Endothelial cell of umbilical vein (primary cell): ENCODE data around the gene TCF25. TPM values are rescaled to one million over a fixed set of nuclear protein-coding genes. Genes with fewer than 3 reads are reported as not detected.

ENCODE experiments used
- BruUV-seq: library from RNA; stranded (reverse); fragments of 400-500 nt; replicated peaks from 2 replicates; lab custom pipeline; 2021; lab: Mats Ljungman, UMichigan
- CTCF ChIA-PET: fragments of 300-600, 350-600 bp; sonication (Branson Sonifier 250); formaldehyde crosslinking; loops from one replicate; lab custom pipeline; 2021; ENCODE audit warnings: antibody characterized with exemption, inconsistent platforms; lab: Charles Lee
- POLR2A ChIA-PET: fragments of 300-600, 350-600 bp; sonication (Branson Sonifier 250); formaldehyde crosslinking; loops from one replicate; lab custom pipeline; 2021; ENCODE audit warnings: antibody characterized with exemption, inconsistent platforms; lab: Charles Lee
- DNase-seq: peaks from one replicate; pipeline ENCODE4 v3.0.0-alpha.2; 2011; ENCODE audit warnings: low read depth, low spot score
- FAIRE-seq: peaks from 2 replicates; lab custom pipeline; 2011; peaks lifted over from hg19 to GRCh38; lab: Jason Lieb, UNC
- H2AFZ ChIP-seq: 2 replicates; pipeline ENCODE4 v1.6.0; 2012; ENCODE audit warnings: low read depth, low read length, control low read depth, inconsistent platforms
- H3K27ac ChIP-seq: 2 replicates; pipeline ENCODE4 v1.5.1; 2011; ENCODE audit warnings: low read depth, mild to moderate bottlenecking, control low read depth, low read length, moderate library complexity; ENCODE audit not compliant: insufficient read depth
- H3K27me3 ChIP-seq, 2 experiments: 2 replicates each; pipeline versions ENCODE4 v1.6.0 to v1.6.1; 2011; ENCODE audit warnings: low read length in 2 of 2, mixed read lengths in 1 of 2; ENCODE audit not compliant: control insufficient read depth in 2 of 2, insufficient read depth in 2 of 2
- H3K36me3 ChIP-seq, 2 experiments: 2 replicates in 1 of 2; 3 replicates in 1 of 2; pipeline ENCODE4 v1.5.1; 2011; ENCODE audit warnings: low read length in 2 of 2, mild to moderate bottlenecking in 1 of 2, moderate library complexity in 1 of 2; ENCODE audit not compliant: control insufficient read depth in 2 of 2, insufficient read depth in 2 of 2; ENCODE audit errors: extremely low read depth in 1 of 2
- H3K4me1 ChIP-seq: 3 replicates; pipeline ENCODE4 v1.5.1; 2011; ENCODE audit warnings: mild to moderate bottlenecking, low read length; ENCODE audit not compliant: control insufficient read depth, insufficient read depth; ENCODE audit errors: extremely low read depth
- H3K4me2 ChIP-seq: 2 replicates; pipeline ENCODE4 v1.6.1; 2011; ENCODE audit warnings: low read length, control low read depth, mixed read lengths; ENCODE audit not compliant: insufficient read depth
- H3K4me3 ChIP-seq, 3 experiments: fragments of 200-600 bp in 1 of 3; sonication (generic), shearing (Covaris generic) in 1 of 3; replicated peaks in 1 of 3; 2 replicates each; pipeline ENCODE4 v1.5.1; 2011 to 2016; ENCODE audit warnings: control low read depth in 3 of 3, low read length in 3 of 3, mild to moderate bottlenecking in 2 of 3, inconsistent platforms in 1 of 3, low read depth in 1 of 3, moderate library complexity in 1 of 3; ENCODE audit not compliant: insufficient read depth in 1 of 3
- H3K79me2 ChIP-seq: 2 replicates; pipeline ENCODE4 v1.6.0; 2012; ENCODE audit warnings: low read length, inconsistent platforms; ENCODE audit not compliant: control insufficient read depth, insufficient read depth
- H3K9ac ChIP-seq: replicated peaks from 2 replicates; pipeline ENCODE3; 2011; ENCODE audit warnings: low read length, control low read depth; ENCODE audit not compliant: insufficient read depth; ENCODE audit errors: extremely low read depth
- H3K9me1 ChIP-seq: replicated peaks from 3 replicates; pipeline ENCODE4 v1.6.0; 2011; ENCODE audit warnings: mild to moderate bottlenecking, low read length; ENCODE audit not compliant: control insufficient read depth, insufficient read depth; ENCODE audit errors: extremely low read depth
- H3K9me3 ChIP-seq: replicated peaks from 2 replicates; pipeline ENCODE4 v1.5.1; 2012; ENCODE audit warnings: low read length, inconsistent platforms; ENCODE audit not compliant: control insufficient read depth, insufficient read depth
- H4K20me1 ChIP-seq: replicated peaks from 2 replicates; pipeline ENCODE3; 2011; ENCODE audit warnings: mild to moderate bottlenecking, low read length; ENCODE audit not compliant: control insufficient read depth, insufficient read depth; ENCODE audit errors: extremely low read depth
- EZH2 ChIP-seq: IDR thresholded peaks from 2 replicates; pipeline ENCODE4 v1.6.1; 2012; ENCODE audit warnings: borderline replicate concordance, low read depth, mild to moderate bottlenecking, moderate library complexity, low read length, inconsistent platforms; ENCODE audit not compliant: severe bottlenecking
- FOS ChIP-seq: IDR thresholded peaks from 2 replicates; pipeline ENCODE4 v1.6.1; 2011; ENCODE audit warnings: mild to moderate bottlenecking, low read length, moderate library complexity, borderline replicate concordance; ENCODE audit not compliant: insufficient read depth
- GATA2 ChIP-seq: IDR thresholded peaks from 2 replicates; pipeline ENCODE4 v1.7.0; 2011; ENCODE audit warnings: low read depth, mild to moderate bottlenecking, moderate library complexity, mixed read lengths, low read length; ENCODE audit not compliant: insufficient read length, insufficient read depth
- JUN ChIP-seq: IDR thresholded peaks from 2 replicates; pipeline ENCODE4 v1.6.1; 2011; ENCODE audit warnings: borderline replicate concordance, low read depth; ENCODE audit not compliant: insufficient read length, insufficient read depth
- MYC ChIP-seq: IDR thresholded peaks from one replicate; pipeline ENCODE4 v1.6.1; 2011; ENCODE audit warnings: mild to moderate bottlenecking, low read depth, low read length
- POLR2A ChIP-seq: IDR thresholded peaks from 2 replicates; pipeline ENCODE4 v1.6.1; 2012; ENCODE audit warnings: low read depth, mild to moderate bottlenecking, control low read depth, low read length
- POLR2AphosphoS5 ChIP-seq: IDR thresholded peaks from 2 replicates; pipeline ENCODE4 v1.6.1; 2012; ENCODE audit warnings: low read depth, mild to moderate bottlenecking, control low read depth, low read length, moderate library complexity; ENCODE audit not compliant: insufficient read depth
- dilution Hi-C: fragments of 300-500 bp; cut with MboI; formaldehyde crosslinking; loops from one replicate; pipeline ENCODE4 v1.15.0; 2019; ENCODE audit warnings: low sequenced_read_pairs; ENCODE audit not compliant: extremely low pct_ligation_motif_present
- intact Hi-C: fragments of 100-400 bp; cut with micrococcal nuclease; formaldehyde crosslinking; loops from one replicate; pipeline ENCODE4 v1.10.0; 2022
- polyA plus RNA-seq, 4 experiments: library from polyadenylated mRNA; depleted of rRNA in 3 of 4; stranded (reverse) in 3 of 4; unstranded in 1 of 4; fragments of >200 nt; gene quantifications; 2 replicates each; pipeline versions ENCODE4 v1.2.1 to v1.2.3, GENCODE V29; 2011 to 2012; ENCODE audit warnings: missing spikeins in 1 of 4
- total RNA-seq: library from RNA; stranded (reverse); gene quantifications from 2 replicates; pipeline ENCODE4 v1.2.3, GENCODE V29; 2021
- TF ChIP-seq, protein P1 (sequence below): IDR thresholded peaks from 2 replicates; pipeline ENCODE4 v1.6.1; 2011; ENCODE audit not compliant: insufficient read depth, insufficient read length
- TF ChIP-seq, protein P2 (sequence below), 2 donors: IDR thresholded peaks; 1 replicate in 1 of 2; 2 replicates in 1 of 2; pipeline ENCODE4 v1.5.1; 2011; ENCODE audit warnings: low read length in 2 of 2, mild to moderate bottlenecking in 2 of 2, moderate library complexity in 2 of 2, control low read depth in 1 of 2, inconsistent platforms in 1 of 2, low read depth in 1 of 2; ENCODE audit not compliant: insufficient read depth in 1 of 2; ENCODE audit errors: extremely low read depth in 1 of 2

Gene TCF25
- total and polyA plus RNA-seq, 2 donors (not counting 3 experiments of a cell fraction or from before 2014, with no cell fraction given), result 193 to 234 TPM

DNA sequence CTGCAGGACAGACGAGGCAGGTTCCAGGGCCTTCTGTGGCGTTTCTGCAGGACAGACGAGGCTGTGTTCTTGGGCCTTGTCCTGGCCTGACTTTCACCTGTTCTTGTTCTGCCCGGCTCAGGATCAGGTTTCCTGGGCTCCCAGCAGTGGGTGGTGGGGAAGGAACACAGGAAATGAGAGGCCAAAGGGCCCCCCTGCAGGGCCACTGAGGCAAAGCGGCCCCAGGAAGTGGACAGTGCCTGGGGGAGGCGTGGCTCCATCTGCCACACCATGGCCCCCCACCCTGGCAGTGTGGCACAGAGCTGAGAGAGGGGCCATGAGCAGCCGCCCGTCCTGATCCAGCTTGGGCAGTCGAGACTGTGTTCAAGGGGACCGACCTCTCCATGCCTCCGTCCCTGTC, 24.4 kb upstream of the TCF25 start:
- ChIA-PET CTCF (no interaction called here), POLR2A (no interaction called here)
- Histone ChIP-seq H4K20me1 (no peaks in the 10 kb centered on the region), H3K4me2 (no peak overlapping the region), H3K36me3 (no peaks in the 10 kb centered on the region), H3K9ac (no peak overlapping the region), H3K4me3 (no peak overlapping the region), H3K4me1 (no peaks in the 10 kb centered on the region), H3K27me3 (no peaks in the 10 kb centered on the region), H3K9me3 (no peaks in the 10 kb centered on the region), H3K9me1 (no peaks in the 10 kb centered on the region), H2AFZ (no peak overlapping the region), H3K79me2 (no peaks in the 10 kb centered on the region), H3K27ac (no peak overlapping the region)
- dilution Hi-C loops (no loop called here), intact Hi-C loops (no loop called here)
- DNase-seq, result no peak
- no peak for TF ChIP-seq FOS
- TF ChIP-seq POLR2AphosphoS5, result no peak
- TF ChIP-seq MYC, result no peak
- no peak for TF ChIP-seq POLR2A
- TF ChIP-seq, protein P1, sequence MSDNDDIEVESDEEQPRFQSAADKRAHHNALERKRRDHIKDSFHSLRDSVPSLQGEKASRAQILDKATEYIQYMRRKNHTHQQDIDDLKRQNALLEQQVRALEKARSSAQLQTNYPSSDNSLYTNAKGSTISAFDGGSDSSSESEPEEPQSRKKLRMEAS, result no peak
- TF ChIP-seq EZH2, result no peak
- no peak for TF ChIP-seq GATA2
- no peak for TF ChIP-seq JUN
- TF ChIP-seq, protein P2, sequence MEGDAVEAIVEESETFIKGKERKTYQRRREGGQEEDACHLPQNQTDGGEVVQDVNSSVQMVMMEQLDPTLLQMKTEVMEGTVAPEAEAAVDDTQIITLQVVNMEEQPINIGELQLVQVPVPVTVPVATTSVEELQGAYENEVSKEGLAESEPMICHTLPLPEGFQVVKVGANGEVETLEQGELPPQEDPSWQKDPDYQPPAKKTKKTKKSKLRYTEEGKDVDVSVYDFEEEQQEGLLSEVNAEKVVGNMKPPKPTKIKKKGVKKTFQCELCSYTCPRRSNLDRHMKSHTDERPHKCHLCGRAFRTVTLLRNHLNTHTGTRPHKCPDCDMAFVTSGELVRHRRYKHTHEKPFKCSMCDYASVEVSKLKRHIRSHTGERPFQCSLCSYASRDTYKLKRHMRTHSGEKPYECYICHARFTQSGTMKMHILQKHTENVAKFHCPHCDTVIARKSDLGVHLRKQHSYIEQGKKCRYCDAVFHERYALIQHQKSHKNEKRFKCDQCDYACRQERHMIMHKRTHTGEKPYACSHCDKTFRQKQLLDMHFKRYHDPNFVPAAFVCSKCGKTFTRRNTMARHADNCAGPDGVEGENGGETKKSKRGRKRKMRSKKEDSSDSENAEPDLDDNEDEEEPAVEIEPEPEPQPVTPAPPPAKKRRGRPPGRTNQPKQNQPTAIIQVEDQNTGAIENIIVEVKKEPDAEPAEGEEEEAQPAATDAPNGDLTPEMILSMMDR (IDR thresholded peaks at IDR 0.05; ENCODE audit: extremely low read depth in 1 of 2, insufficient read depth in 1 of 2, low read depth in 1 of 2, low read length in 2 of 2), result no peak
- BruUV-seq, result no TSS peak
- no peak for FAIRE-seq
